ENCODE data around the gene CTDSPL2. TPM values are rescaled to one million over a fixed set of nuclear protein-coding genes. Genes with fewer than 3 reads are reported as not detected.

CTDSPL2 gene
- total RNA-seq, 1 experiment from 2014 or later = 55.0 TPM

GRCh38 chr15:44438402-44438801, 11.0 kb downstream of the CTDSPL2 start:
- Histone ChIP-seq H3K36me3 (ENCODE audit: low read depth) (no peaks in the 10 kb centered on the region), H3K27me3 (ENCODE audit: insufficient read depth, low read depth) (no peaks in the 10 kb centered on the region), H4K20me1 (ENCODE audit: insufficient read depth) (peaks cover 17% of the 10 kb centered on the region), H3K4me2 (no peak overlapping the region), H2AFZ (no peak overlapping the region), H3F3A (ENCODE audit: insufficient read depth, low read depth) (0 out of 2 replicates have a peak, but pooled peaks cover 7% of the 10 kb centered on the region), H3K4me1 (replicated peaks; ENCODE audit: insufficient read depth) (no peaks in the 10 kb centered on the region), H3K9me3 (ENCODE audit: insufficient read depth, low read depth) (no peaks in the 10 kb centered on the region), H3K27ac (no peak overlapping the region), H3K79me2 (ENCODE audit: low read depth) (peaks cover 98% of the 10 kb centered on the region), H3K9me2 (ENCODE audit: insufficient read depth) (no peaks in the 10 kb centered on the region), H3K4me3 (no peak overlapping the region)
- intact Hi-C loops (cut with micrococcal nuclease; ENCODE audit: unreplicated experiment) = no loop called here
- CTCF ChIA-PET = no interaction called here
- DNase-seq = no peak
- POLR2A ChIA-PET (ENCODE audit: unreplicated experiment) = no interaction called here
- no TSS peak for BruUV-seq (replicated peaks)
- TF ChIP-seq CTCF (conservative IDR thresholded peaks at IDR 0.05) (no peak), EZH2 (IDR thresholded peaks at IDR 0.05; ENCODE audit: low read depth) (no peak)

- Histone ChIP-seq H3K4me1 (replicated peaks; ENCODE audit: insufficient read depth) (no peaks in the 10 kb centered on the region), H3K36me3 (ENCODE audit: low read depth) (no peaks in the 10 kb centered on the region), H3K27ac (no peak overlapping the region), H3K27me3 (ENCODE audit: insufficient read depth, low read depth) (no peaks in the 10 kb centered on the region), H3K4me3 (no peak overlapping the region), H4K20me1 (ENCODE audit: insufficient read depth) (peaks cover 17% of the 10 kb centered on the region), H2AFZ (no peak overlapping the region), H3K4me2 (no peak overlapping the region), H3F3A (ENCODE audit: insufficient read depth, low read depth) (0 out of 2 replicates have a peak, but pooled peaks cover 4% of the 10 kb centered on the region), H3K9me3 (ENCODE audit: insufficient read depth, low read depth) (no peaks in the 10 kb centered on the region), H3K9me2 (ENCODE audit: insufficient read depth) (no peaks in the 10 kb centered on the region), H3K79me2 (ENCODE audit: low read depth) (peaks cover 92% of the 10 kb centered on the region)
- no peak for DNase-seq
- intact Hi-C loops (cut with micrococcal nuclease; ENCODE audit: unreplicated experiment) = no loop called here
- ChIA-PET POLR2A (ENCODE audit: unreplicated experiment) (no interaction called here), CTCF (no interaction called here)
- no TSS peak for BruUV-seq (replicated peaks)
- no peak for TF ChIP-seq EZH2 (IDR thresholded peaks at IDR 0.05; ENCODE audit: low read depth)
- no peak for TF ChIP-seq CTCF (conservative IDR thresholded peaks at IDR 0.05)
Measured at GRCh38 chr15:44441095-44441501, 13.7 kb downstream of the CTDSPL2 start.

- Histone ChIP-seq H3K27ac (no peak overlapping the region), H4K20me1 (ENCODE audit: insufficient read depth) (peaks cover 11% of the 10 kb centered on the region; the same call in 1 of the 2 replicates), H3K4me2 (no peak overlapping the region), H3F3A (ENCODE audit: insufficient read depth, low read depth) (no peaks in the 10 kb centered on the region), H3K4me1 (replicated peaks; ENCODE audit: insufficient read depth) (no peaks in the 10 kb centered on the region), H3K9me3 (ENCODE audit: insufficient read depth, low read depth) (no peaks in the 10 kb centered on the region), H2AFZ (no peak overlapping the region), H3K4me3 (no peak overlapping the region), H3K36me3 (ENCODE audit: low read depth) (no peaks in the 10 kb centered on the region), H3K79me2 (ENCODE audit: low read depth) (peaks cover 85% of the 10 kb centered on the region), H3K9me2 (ENCODE audit: insufficient read depth) (no peaks in the 10 kb centered on the region), H3K27me3 (ENCODE audit: insufficient read depth, low read depth) (no peaks in the 10 kb centered on the region)
- TF ChIP-seq CTCF (conservative IDR thresholded peaks at IDR 0.05) (no peak), EZH2 (IDR thresholded peaks at IDR 0.05; ENCODE audit: low read depth) (no peak)
- no peak for DNase-seq
- POLR2A ChIA-PET (ENCODE audit: unreplicated experiment) = interaction anchor here (0.6 kb wide), 2 partner anchors 62 to 574 kb away, joined by 4 to 5 read pairs; no protein-coding TSS in a partner anchor
- CTCF ChIA-PET = no interaction called here
- intact Hi-C loops (cut with micrococcal nuclease; ENCODE audit: unreplicated experiment) = no loop called here
- BruUV-seq (replicated peaks) = no TSS peak
Measured at GRCh38 chr15:44443515-44443914, 16.1 kb downstream of the CTDSPL2 start.
